Prostate gland (tissue), 2 donors: Measurements from ENCODE around the gene FHL1. TPM values are rescaled to one million over a fixed set of nuclear protein-coding genes. Genes with fewer than 3 reads are reported as not detected.

ENCODE experiments used
- DNase-seq: peaks from one replicate; pipeline ENCODE4 v3.0.0-alpha.2; 2019; ENCODE audit warnings: low spot score
- H3K27ac ChIP-seq, 2 donors: fragments of 200-600 bp; sonication (generic); 2 replicates each; pipeline ENCODE4 v1.5.1; 2017 to 2019
- H3K27me3 ChIP-seq: fragments of 200-600 bp; sonication (generic); replicated peaks from 2 replicates; pipeline ENCODE4 v1.5.1; 2019; ENCODE audit not compliant: insufficient read depth
- H3K36me3 ChIP-seq, 2 donors: fragments of 200-600 bp; sonication (generic); 1 replicate in 1 of 2; 2 replicates in 1 of 2; pipeline versions ENCODE4 v1.5.1 to v1.8.1; 2017 to 2019
- H3K4me1 ChIP-seq: fragments of 200-600 bp; sonication (generic); replicated peaks from 2 replicates; pipeline ENCODE4 v1.5.1; 2019
- H3K4me3 ChIP-seq, 2 donors: fragments of 200-600 bp; sonication (generic); 2 replicates each; pipeline ENCODE4 v1.5.1; 2017 to 2019
- H3K9me3 ChIP-seq: fragments of 200-600 bp; sonication (generic); 2 replicates; pipeline ENCODE4 v1.5.1; 2017
- POLR2A ChIP-seq: fragments of 450-650 bp; IDR thresholded peaks from one replicate; pipeline ENCODE4 v1.6.1; 2016; ENCODE audit warnings: antibody characterized with exemption, mild to moderate bottlenecking
- POLR2AphosphoS5 ChIP-seq: sonication (generic); formaldehyde crosslinking; IDR thresholded peaks from one replicate; pipeline ENCODE4 v1.6.1; 2017; ENCODE audit warnings: antibody characterized with exemption
- WGBS: methylation state at CpG from one replicate; pipeline ENCODE4 v1.1.5; 2018; 5-methylcytosine and 5-hydroxymethylcytosine counted together
- intact Hi-C: fragments of 100-400 bp; cut with DNase I; formaldehyde crosslinking; loops from one replicate; pipeline ENCODE4 v1.14.2; 2022
- total RNA-seq, 2 donors: library from RNA; depleted of rRNA; stranded (reverse); fragments of >200 nt; gene quantifications; one replicate each; pipeline ENCODE4 v1.1.0, GENCODE V29; 2016
- TF ChIP-seq, protein P1 (sequence below), 4 experiments: fragments of 200-600 bp in 2 of 4; fragments of 450-650 bp in 2 of 4; sonication (generic) in 2 of 4; IDR thresholded peaks; 1 replicate in 3 of 4; 2 replicates in 1 of 4; pipeline ENCODE4 v1.5.1; 2016 to 2019; ENCODE audit warnings: antibody characterized with exemption in 4 of 4, mild to moderate bottlenecking in 2 of 4, moderate library complexity in 2 of 4

FHL1 gene
- total RNA-seq, 2 donors from 2014 or later, result 246 to 296 TPM

DNA sequence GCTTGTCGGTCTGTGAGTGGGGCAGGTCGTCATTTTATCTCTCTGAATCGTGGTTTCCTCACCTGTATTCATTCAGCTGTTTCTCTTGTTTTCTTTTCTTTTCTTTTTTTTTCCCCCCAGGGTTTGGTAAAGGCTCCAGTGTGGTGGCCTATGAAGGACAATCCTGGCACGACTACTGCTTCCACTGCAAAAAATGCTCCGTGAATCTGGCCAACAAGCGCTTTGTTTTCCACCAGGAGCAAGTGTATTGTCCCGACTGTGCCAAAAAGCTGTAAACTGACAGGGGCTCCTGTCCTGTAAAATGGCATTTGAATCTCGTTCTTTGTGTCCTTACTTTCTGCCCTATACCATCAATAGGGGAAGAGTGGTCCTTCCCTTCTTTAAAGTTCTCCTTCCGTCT, 62.4 kb downstream of the FHL1 start:
- TF ChIP-seq, protein P1, sequence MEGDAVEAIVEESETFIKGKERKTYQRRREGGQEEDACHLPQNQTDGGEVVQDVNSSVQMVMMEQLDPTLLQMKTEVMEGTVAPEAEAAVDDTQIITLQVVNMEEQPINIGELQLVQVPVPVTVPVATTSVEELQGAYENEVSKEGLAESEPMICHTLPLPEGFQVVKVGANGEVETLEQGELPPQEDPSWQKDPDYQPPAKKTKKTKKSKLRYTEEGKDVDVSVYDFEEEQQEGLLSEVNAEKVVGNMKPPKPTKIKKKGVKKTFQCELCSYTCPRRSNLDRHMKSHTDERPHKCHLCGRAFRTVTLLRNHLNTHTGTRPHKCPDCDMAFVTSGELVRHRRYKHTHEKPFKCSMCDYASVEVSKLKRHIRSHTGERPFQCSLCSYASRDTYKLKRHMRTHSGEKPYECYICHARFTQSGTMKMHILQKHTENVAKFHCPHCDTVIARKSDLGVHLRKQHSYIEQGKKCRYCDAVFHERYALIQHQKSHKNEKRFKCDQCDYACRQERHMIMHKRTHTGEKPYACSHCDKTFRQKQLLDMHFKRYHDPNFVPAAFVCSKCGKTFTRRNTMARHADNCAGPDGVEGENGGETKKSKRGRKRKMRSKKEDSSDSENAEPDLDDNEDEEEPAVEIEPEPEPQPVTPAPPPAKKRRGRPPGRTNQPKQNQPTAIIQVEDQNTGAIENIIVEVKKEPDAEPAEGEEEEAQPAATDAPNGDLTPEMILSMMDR (IDR thresholded peaks at IDR 0.05), result no peak
- H3K27ac ChIP-seq, result no peak overlapping the region
- intact Hi-C loops, result loop anchor here (5.0 kb wide), 1 partner anchor 42 kb away; no protein-coding TSS in a partner anchor

DNA sequence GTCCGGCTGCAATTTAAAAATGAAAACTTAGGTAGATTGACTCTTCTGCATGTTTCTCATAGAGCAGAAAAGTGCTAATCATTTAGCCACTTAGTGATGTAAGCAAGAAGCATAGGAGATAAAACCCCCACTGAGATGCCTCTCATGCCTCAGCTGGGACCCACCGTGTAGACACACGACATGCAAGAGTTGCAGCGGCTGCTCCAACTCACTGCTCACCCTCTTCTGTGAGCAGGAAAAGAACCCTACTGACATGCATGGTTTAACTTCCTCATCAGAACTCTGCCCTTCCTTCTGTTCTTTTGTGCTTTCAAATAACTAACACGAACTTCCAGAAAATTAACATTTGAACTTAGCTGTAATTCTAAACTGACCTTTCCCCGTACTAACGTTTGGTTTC, 62.9 kb downstream of the FHL1 start:
- no peaks in the 10 kb centered on the region for H3K36me3 ChIP-seq
- DNase-seq, result no peak
- H3K4me3 ChIP-seq, result no peak overlapping the region
- no peaks in the 10 kb centered on the region for H3K27me3 ChIP-seq
- no peaks in the 10 kb centered on the region for H3K4me1 ChIP-seq
- H3K27ac ChIP-seq, result no peak overlapping the region
- WGBS, result 55% methylated on average over 7 of the region's 7 CpGs
- TF ChIP-seq POLR2AphosphoS5 (no peak), POLR2A (no peak)
- TF ChIP-seq, protein P1 (IDR thresholded peaks at IDR 0.05), result no peak
- H3K9me3 ChIP-seq, result no peaks in the 10 kb centered on the region
- intact Hi-C loops, result loop anchor here (5.0 kb wide), 1 partner anchor 43 kb away; no protein-coding TSS in a partner anchor

More for the DNA sequence above, 62.4 kb downstream of the FHL1 start:
- H3K4me3 ChIP-seq, result no peak overlapping the region
- no peaks in the 10 kb centered on the region for H3K9me3 ChIP-seq
- 51% methylated on average over 9 of the region's 9 CpGs for WGBS
- H3K36me3 ChIP-seq, result no peaks in the 10 kb centered on the region
- no peaks in the 10 kb centered on the region for H3K4me1 ChIP-seq
- H3K27me3 ChIP-seq, result no peaks in the 10 kb centered on the region
- DNase-seq, result no peak

DNA sequence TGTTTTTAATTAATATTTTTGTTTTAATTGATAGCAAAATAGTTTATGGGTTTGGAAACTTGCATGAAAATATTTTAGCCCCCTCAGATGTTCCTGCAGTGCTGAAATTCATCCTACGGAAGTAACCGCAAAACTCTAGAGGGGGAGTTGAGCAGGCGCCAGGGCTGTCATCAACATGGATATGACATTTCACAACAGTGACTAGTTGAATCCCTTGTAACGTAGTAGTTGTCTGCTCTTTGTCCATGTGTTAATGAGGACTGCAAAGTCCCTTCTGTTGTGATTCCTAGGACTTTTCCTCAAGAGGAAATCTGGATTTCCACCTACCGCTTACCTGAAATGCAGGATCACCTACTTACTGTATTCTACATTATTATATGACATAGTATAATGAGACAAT, 63.5 kb downstream of the FHL1 start:
- Histone ChIP-seq H3K9me3 (no peaks in the 10 kb centered on the region), H3K27ac (no peak overlapping the region), H3K36me3 (no peaks in the 10 kb centered on the region), H3K27me3 (no peaks in the 10 kb centered on the region), H3K4me3 (no peak overlapping the region), H3K4me1 (no peaks in the 10 kb centered on the region)
- no peak for TF ChIP-seq POLR2AphosphoS5
- TF ChIP-seq, protein P1 (IDR thresholded peaks at IDR 0.05), result no peak
- TF ChIP-seq POLR2A, result no peak
- 64% methylated on average over 5 of the region's 5 CpGs for WGBS
- DNase-seq, result no peak
- intact Hi-C loops, result loop anchor here (5.0 kb wide), 1 partner anchor 44 kb away; no protein-coding TSS in a partner anchor

DNA sequence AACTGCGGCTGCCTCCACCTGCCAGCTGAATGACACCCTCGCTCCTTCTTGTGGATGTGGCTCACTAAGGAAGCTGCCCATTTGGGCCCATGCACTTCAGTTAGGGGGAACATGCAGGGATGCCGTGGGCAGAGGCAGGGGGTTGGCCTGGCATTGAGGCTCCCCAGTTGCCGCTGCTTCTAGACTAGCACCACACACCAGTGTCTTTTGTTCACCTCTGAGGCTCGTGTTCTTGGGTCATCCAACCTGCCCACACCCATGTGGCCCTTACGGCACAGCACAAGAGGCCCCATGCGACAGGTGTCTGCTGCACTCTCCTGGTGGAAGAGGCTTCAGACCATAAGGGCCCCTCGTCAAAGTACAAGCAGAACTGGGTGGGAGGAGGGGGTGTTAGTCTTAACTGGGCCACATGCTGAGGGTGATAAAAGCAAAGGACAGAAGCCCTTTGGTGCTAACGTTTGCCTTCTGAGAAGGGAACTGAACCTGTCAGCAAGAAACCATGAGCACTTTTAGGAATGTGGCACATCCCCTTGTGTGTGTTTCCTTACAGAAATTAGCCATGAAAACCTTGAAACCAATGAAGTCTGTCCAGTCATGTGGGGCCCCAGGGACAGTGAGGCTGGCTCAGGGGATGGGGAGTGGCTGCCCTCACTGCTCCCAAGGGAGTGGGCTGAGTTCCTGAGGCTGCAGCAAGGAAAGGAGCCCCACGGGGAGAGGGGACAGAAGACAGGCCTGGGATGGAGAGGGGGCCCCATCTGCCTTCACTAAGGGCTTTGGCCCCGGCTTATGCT, 64.6 kb downstream of the FHL1 start:
- WGBS, result 80% methylated on average over 10 of the region's 11 CpGs
- no peaks in the 10 kb centered on the region for H3K4me1 ChIP-seq
- DNase-seq, result no peak
- no peaks in the 10 kb centered on the region for H3K9me3 ChIP-seq
- no peaks in the 10 kb centered on the region for H3K36me3 ChIP-seq
- H3K4me3 ChIP-seq, result no peak overlapping the region
- H3K27me3 ChIP-seq, result no peaks in the 10 kb centered on the region
- TF ChIP-seq, protein P1 (IDR thresholded peaks at IDR 0.05), result no peak
- no peak for TF ChIP-seq POLR2AphosphoS5
- TF ChIP-seq POLR2A, result no peak
- no peak overlapping the region for H3K27ac ChIP-seq
- intact Hi-C loops, result loop anchor here (5.0 kb wide), 1 partner anchor 45 kb away; no protein-coding TSS in a partner anchor
